Measurements from ENCODE around the gene COL12A1. TPM values are rescaled to one million over a fixed set of nuclear protein-coding genes. Genes with fewer than 3 reads are reported as not detected.

The COL12A1 gene
- total and polyA plus RNA-seq, 9 of the 15 experiments (the other 6 are each of a cell fraction or from before 2014, with no cell fraction given), result 0.11 TPM; not detected in 8

DNA sequence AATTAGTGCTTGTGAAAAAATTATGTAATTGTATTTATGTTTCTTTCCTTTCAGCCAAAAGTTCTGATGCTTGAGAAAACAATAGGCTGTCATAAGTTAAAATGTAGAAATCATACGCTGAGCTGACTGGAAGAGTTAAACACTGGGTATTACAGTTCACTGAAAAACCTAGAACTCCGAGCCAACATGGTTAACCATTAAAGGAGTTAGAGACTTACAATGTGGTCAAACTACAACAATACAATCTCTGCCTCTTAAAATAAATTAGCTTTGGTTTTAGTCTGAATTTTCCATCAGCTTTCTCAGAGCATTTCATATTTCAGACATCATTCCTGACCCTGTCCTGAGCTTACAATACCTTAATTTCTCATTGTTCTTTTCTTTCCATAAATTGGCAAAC is 91.0 kb downstream of the COL12A1 start (continued):
- TF ChIP-seq, protein P1, sequence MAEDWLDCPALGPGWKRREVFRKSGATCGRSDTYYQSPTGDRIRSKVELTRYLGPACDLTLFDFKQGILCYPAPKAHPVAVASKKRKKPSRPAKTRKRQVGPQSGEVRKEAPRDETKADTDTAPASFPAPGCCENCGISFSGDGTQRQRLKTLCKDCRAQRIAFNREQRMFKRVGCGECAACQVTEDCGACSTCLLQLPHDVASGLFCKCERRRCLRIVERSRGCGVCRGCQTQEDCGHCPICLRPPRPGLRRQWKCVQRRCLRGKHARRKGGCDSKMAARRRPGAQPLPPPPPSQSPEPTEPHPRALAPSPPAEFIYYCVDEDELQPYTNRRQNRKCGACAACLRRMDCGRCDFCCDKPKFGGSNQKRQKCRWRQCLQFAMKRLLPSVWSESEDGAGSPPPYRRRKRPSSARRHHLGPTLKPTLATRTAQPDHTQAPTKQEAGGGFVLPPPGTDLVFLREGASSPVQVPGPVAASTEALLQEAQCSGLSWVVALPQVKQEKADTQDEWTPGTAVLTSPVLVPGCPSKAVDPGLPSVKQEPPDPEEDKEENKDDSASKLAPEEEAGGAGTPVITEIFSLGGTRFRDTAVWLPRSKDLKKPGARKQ (CRISPR knock-in tag; IDR thresholded peaks at IDR 0.05), result no peak
- TF ChIP-seq ZNF354B (CRISPR knock-in tag; IDR thresholded peaks at IDR 0.05), result no peak
- TF ChIP-seq MAX (CRISPR knock-in tag; IDR thresholded peaks at IDR 0.05), result no peak
- no peak for TF ChIP-seq ZC3H8 (IDR thresholded peaks at IDR 0.05)
- no peak for TF ChIP-seq ZNF518B (CRISPR knock-in tag; IDR thresholded peaks at IDR 0.05)
- TF ChIP-seq YY1 (IDR thresholded peaks at IDR 0.05; ENCODE audit: borderline replicate concordance in 1 of 3, control insufficient read depth in 1 of 3, extremely low read depth in 1 of 3, insufficient read depth in 3 of 3, insufficient read length in 1 of 3, insufficient replicate concordance in 2 of 3, low read depth in 1 of 3, low read length in 2 of 3), result no peak
- no peak for TF ChIP-seq C11orf30 (IDR thresholded peaks at IDR 0.05; ENCODE audit: low read depth)
- TF ChIP-seq ZSCAN32 (CRISPR knock-in tag; IDR thresholded peaks at IDR 0.05), result no peak
- TF ChIP-seq TOE1 (IDR thresholded peaks at IDR 0.05; ENCODE audit: borderline replicate concordance), result no peak
- no peak for TF ChIP-seq TOE1 (CRISPR knock-in tag; IDR thresholded peaks at IDR 0.05; ENCODE audit: borderline replicate concordance, low read depth)

Measured in K562 (cell line).